ENCODE results near the gene FRMPD4.

FRMPD4 gene

GRCh38 chrX:12548746-12549145 is 410.5 kb downstream of the FRMPD4 start:
- no peak for TF ChIP-seq TCF4 (CRISPR knock-in tag; IDR thresholded peaks at IDR 0.05; ENCODE audit: borderline replicate concordance)
- no peak for TF ChIP-seq ESRRG (CRISPR knock-in tag; IDR thresholded peaks at IDR 0.05)
- TF ChIP-seq ZNF70 (CRISPR knock-in tag; IDR thresholded peaks at IDR 0.05), result no peak
- TF ChIP-seq, protein P1, sequence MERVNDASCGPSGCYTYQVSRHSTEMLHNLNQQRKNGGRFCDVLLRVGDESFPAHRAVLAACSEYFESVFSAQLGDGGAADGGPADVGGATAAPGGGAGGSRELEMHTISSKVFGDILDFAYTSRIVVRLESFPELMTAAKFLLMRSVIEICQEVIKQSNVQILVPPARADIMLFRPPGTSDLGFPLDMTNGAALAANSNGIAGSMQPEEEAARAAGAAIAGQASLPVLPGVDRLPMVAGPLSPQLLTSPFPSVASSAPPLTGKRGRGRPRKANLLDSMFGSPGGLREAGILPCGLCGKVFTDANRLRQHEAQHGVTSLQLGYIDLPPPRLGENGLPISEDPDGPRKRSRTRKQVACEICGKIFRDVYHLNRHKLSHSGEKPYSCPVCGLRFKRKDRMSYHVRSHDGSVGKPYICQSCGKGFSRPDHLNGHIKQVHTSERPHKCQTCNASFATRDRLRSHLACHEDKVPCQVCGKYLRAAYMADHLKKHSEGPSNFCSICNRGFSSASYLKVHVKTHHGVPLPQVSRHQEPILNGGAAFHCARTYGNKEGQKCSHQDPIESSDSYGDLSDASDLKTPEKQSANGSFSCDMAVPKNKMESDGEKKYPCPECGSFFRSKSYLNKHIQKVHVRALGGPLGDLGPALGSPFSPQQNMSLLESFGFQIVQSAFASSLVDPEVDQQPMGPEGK (CRISPR knock-in tag; IDR thresholded peaks at IDR 0.05; ENCODE audit: borderline replicate concordance), result no peak
- no peak for TF ChIP-seq GLIS3 (CRISPR knock-in tag; IDR thresholded peaks at IDR 0.05)
- no peak for TF ChIP-seq BACH2 (CRISPR knock-in tag; IDR thresholded peaks at IDR 0.05; ENCODE audit: borderline replicate concordance)
- no peak for TF ChIP-seq RARB (CRISPR knock-in tag; IDR thresholded peaks at IDR 0.05)
- no peak for TF ChIP-seq ZNF8 (CRISPR knock-in tag; IDR thresholded peaks at IDR 0.05)
- no peak for TF ChIP-seq SNAI2 (CRISPR knock-in tag; IDR thresholded peaks at IDR 0.05)
- TF ChIP-seq ISL1 (CRISPR knock-in tag; IDR thresholded peaks at IDR 0.05), result no peak
- no peak for TF ChIP-seq ZFP3 (CRISPR knock-in tag; IDR thresholded peaks at IDR 0.05)
- no peak for TF ChIP-seq ZFP30 (CRISPR knock-in tag; IDR thresholded peaks at IDR 0.05)
- TF ChIP-seq TOX (CRISPR knock-in tag; IDR thresholded peaks at IDR 0.05; ENCODE audit: borderline replicate concordance), result no peak
- TF ChIP-seq OSR1 (CRISPR knock-in tag; IDR thresholded peaks at IDR 0.05), result no peak
- TF ChIP-seq ZNF565 (CRISPR knock-in tag; conservative IDR thresholded peaks at IDR 0.05; ENCODE audit: low read depth), result no peak
- no peak for TF ChIP-seq ARNTL (CRISPR knock-in tag; IDR thresholded peaks at IDR 0.05; ENCODE audit: borderline replicate concordance, low read depth)
- no peak for TF ChIP-seq PPARA (CRISPR knock-in tag; IDR thresholded peaks at IDR 0.05; ENCODE audit: borderline replicate concordance)
- no peak for ATAC-seq

- ATAC-seq, result no peak
- no peak for TF ChIP-seq TCF4 (CRISPR knock-in tag; IDR thresholded peaks at IDR 0.05; ENCODE audit: borderline replicate concordance)
- TF ChIP-seq ZFP3 (CRISPR knock-in tag; IDR thresholded peaks at IDR 0.05), result no peak
- TF ChIP-seq ZFP30 (CRISPR knock-in tag; IDR thresholded peaks at IDR 0.05), result no peak
- TF ChIP-seq CSRNP3 (CRISPR knock-in tag; IDR thresholded peaks at IDR 0.05), result no peak
- no peak for TF ChIP-seq PPARA (CRISPR knock-in tag; IDR thresholded peaks at IDR 0.05; ENCODE audit: borderline replicate concordance)
Observed at GRCh38 chrX:12554206-12554605, 415.9 kb downstream of the FRMPD4 start.

DNA sequence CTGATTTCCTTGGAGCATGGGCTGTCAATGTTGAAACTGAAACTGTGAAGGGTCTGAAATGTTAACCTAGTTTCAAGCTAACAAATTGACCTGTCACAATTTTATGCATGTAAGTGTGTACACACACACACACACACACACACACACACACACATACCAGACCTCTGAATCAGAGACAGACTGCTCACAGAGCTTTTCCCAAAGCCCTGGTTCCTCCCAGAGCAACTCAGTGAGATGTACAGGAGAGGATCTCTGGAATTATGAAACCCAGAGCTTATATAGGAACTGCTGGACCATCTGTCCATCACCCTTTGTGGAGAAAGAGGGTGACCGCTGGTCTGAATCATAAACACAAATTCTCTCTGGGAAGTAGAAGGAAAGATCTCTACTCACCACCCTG is 424.8 kb downstream of the FRMPD4 start:
- no peak for ATAC-seq
- TF ChIP-seq ARNTL (CRISPR knock-in tag; IDR thresholded peaks at IDR 0.05; ENCODE audit: borderline replicate concordance, low read depth) (no peak), PPARA (CRISPR knock-in tag; IDR thresholded peaks at IDR 0.05; ENCODE audit: borderline replicate concordance) (no peak), ZNF70 (CRISPR knock-in tag; IDR thresholded peaks at IDR 0.05) (no peak), SNAI2 (CRISPR knock-in tag; IDR thresholded peaks at IDR 0.05) (no peak), ZC3H10 (CRISPR knock-in tag; IDR thresholded peaks at IDR 0.05) (no peak), TCF4 (CRISPR knock-in tag; IDR thresholded peaks at IDR 0.05; ENCODE audit: borderline replicate concordance) (no peak), GLIS3 (CRISPR knock-in tag; IDR thresholded peaks at IDR 0.05) (no peak), ZFP3 (CRISPR knock-in tag; IDR thresholded peaks at IDR 0.05) (no peak), POU6F1 (CRISPR knock-in tag; IDR thresholded peaks at IDR 0.05; ENCODE audit: borderline replicate concordance, low read depth) (no peak), CSRNP3 (CRISPR knock-in tag; IDR thresholded peaks at IDR 0.05) (no peak), ZFP30 (CRISPR knock-in tag; IDR thresholded peaks at IDR 0.05) (no peak), BACH2 (CRISPR knock-in tag; IDR thresholded peaks at IDR 0.05; ENCODE audit: borderline replicate concordance) (no peak), ISL1 (CRISPR knock-in tag; IDR thresholded peaks at IDR 0.05) (no peak)
- TF ChIP-seq, protein P1 (CRISPR knock-in tag; IDR thresholded peaks at IDR 0.05; ENCODE audit: borderline replicate concordance), result no peak

Data from SK-N-SH treated with all-trans-retinoic acid at 6 μM for 48 hours (cell line).